Retinal pigment epithelial cell (primary cell): ENCODE data around the gene SH3PXD2B.

Experiments used
- DNase-seq: peaks from one replicate; pipeline ENCODE4 v3.0.0-alpha.2; 2010; ENCODE audit warnings: low read depth
- H3K4me3 ChIP-seq: 2 replicates; pipeline ENCODE4 v1.5.1; 2011; ENCODE audit warnings: mild to moderate bottlenecking, low read length, control low read depth, moderate library complexity
- CTCF ChIP-seq: conservative IDR thresholded peaks from 2 replicates; pipeline ENCODE4 v1.5.1; 2011; ENCODE audit warnings: low read depth, low read length, control low read depth, inconsistent platforms

Gene SH3PXD2B

DNA sequence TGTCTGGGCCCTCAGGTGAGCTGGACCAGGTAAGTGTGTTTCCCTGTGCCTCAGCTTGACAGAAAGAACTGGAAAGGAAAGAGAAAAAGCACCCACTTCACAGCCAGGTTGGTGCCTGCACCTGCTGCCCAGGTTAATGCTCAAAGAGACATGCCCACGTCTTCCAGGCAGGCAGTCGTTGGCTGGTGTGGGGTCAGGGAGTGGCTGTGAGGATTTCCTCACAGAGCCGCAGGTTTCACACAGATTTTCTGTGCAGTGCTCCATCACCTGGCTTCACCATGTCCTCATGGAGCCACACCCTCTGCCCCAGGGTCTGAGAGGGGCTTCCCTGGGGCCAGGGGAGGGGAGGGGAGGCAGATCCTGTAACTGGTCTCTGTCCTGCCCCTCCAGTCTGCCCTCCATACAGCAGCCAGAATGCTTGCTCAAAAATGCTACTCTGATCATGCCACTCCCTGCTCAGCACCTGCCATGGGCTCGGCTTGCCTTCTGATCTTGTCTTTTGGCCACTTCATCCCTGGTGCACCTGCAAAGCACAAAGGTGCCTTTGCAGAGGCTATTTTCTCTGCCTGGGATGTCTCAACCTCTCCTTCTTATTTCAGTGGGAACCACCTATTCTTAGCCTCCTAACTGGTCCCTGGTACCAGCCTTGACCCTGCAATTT, 88.2 kb downstream of the SH3PXD2B start:
- DNase-seq: no peak
- TF ChIP-seq CTCF: no peak
- no peak overlapping the region for H3K4me3 ChIP-seq

DNA sequence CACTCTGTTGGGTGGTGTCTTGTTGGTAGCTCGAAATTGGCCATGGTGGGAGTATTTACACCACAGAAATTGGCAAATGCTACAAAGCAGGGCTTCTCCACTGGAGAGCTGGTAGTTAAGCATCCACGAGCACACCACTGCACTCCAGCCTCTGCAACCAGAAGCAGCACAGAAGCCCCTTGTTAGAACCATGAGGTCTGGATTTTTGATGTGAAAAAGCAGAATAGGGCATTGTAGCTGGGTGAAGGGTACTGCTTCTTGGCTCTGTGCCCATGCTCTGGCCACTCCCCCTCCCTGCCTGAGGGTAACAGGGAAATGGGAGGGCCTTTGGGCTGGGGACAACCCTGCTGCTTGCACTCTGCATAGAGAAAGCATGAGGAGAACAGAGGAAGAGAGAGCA, 89.6 kb downstream of the SH3PXD2B start:
- no peak for DNase-seq
- TF ChIP-seq CTCF: no peak
- no peak overlapping the region for H3K4me3 ChIP-seq

- no peak for TF ChIP-seq CTCF
- DNase-seq: no peak
- no peak overlapping the region for H3K4me3 ChIP-seq
Measured at GRCh38 chr5:172362755-172363154, 91.6 kb downstream of the SH3PXD2B start.

DNA sequence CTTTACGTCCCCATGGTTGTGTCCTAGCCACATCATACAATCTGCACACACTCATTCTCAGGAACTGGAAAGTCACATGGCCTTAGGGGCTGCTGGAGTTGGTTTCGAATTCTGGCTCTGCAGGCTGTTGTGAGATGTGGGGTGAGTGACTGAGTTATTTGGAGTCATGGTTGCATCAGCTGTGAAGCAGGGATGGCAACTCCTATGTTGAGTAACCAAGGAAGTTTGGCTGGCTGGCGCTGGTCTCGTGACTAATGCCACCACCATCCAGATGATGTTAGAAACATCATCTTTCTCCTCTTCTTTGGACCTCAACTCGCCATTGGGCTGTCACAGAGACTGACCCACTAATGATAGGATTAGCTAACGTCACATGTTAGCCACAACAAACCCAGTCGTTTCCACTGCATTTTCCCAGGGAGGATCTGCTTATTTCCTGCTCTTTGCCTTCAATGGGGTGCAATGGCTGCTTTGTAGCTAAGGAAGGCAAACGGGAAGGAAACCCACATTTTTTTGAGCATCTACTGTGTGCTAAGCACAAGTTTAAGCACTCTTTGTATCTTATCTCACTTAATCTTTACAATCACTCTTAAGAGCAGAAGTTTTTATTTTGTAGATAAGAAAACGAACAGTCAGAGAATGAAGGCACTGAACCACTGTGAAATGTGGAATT, 92.6 kb downstream of the SH3PXD2B start:
- H3K4me3 ChIP-seq: no peak overlapping the region
- peak; percentile 44 for DNase-seq
- TF ChIP-seq CTCF: no peak

DNA sequence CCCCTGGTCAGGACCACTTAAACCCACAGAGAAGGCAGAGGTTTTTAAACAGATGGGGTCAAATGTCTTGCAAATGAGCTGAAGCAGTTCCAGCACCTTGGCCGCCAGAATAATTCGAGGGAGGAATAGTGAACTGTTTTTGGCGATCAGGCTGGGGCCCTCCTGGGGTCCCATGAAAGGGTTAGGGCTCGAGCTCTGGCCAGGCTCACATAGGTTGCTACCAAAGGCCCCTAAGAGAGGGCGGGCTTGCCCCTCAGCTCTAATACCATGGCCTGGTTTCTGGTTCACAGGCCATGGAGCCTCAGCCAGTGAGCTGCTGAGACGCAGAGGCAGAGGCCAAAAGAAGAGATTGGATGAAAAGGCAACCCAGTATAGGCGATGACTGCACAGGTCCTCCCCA, 96.0 kb downstream of the SH3PXD2B start:
- no peak for DNase-seq
- H3K4me3 ChIP-seq: no peak overlapping the region
- TF ChIP-seq CTCF: no peak

GRCh38 chr5:172356527-172356926, 97.8 kb downstream of the SH3PXD2B start:
- TF ChIP-seq CTCF: no peak
- no peak for DNase-seq

DNA sequence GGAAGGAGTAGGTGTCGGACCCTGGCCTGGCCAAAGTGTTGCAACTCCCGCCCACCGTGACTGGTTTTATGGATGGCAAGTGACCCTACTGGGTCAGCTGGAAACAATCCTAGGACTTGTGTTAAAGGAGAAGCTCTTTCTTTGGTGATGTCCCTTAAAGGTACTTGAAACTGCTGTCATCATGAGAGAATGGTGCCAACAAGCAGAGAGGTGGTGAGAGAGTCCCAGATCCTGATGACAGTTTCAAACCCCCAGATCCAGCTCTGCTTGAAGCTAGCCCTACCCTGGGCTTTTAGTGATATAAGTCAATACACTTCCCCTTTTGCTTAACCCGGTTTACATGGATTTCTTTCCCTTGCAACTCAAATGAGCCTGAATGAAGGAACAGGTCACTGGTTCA, 98.3 kb downstream of the SH3PXD2B start:
- no peak for DNase-seq
- no peak for TF ChIP-seq CTCF
- H3K4me3 ChIP-seq: no peak overlapping the region

More at GRCh38 chr5:172356527-172356926, 97.8 kb downstream of the SH3PXD2B start:
- no peak overlapping the region for H3K4me3 ChIP-seq
